Liver (tissue), 9 donors: ENCODE measurements around the gene TSSK2. TPM values are rescaled to one million over a fixed set of nuclear protein-coding genes. Genes with fewer than 3 reads are reported as not detected.

Source experiments
- DNase-seq: peaks from one replicate; pipeline ENCODE4 v3.0.0-alpha.2; 2017; ENCODE audit warnings: low spot score
- H3K27ac ChIP-seq, 2 donors: one replicate each; pipeline ENCODE4 v1.7.0; 2013; ENCODE audit warnings: inconsistent platforms in 2 of 2, low read length in 2 of 2, control low read depth in 1 of 2, low read depth in 1 of 2, mild to moderate bottlenecking in 1 of 2
- H3K27me3 ChIP-seq, 4 donors: one replicate each; pipeline versions ENCODE4 v1.6.1 to v1.7.0; 2013; ENCODE audit warnings: low read length in 3 of 4, inconsistent platforms in 1 of 4, mild to moderate bottlenecking in 1 of 4, moderate library complexity in 1 of 4; ENCODE audit not compliant: control insufficient read depth in 4 of 4, insufficient read depth in 4 of 4
- H3K36me3 ChIP-seq, 4 donors: one replicate each; pipeline versions ENCODE4 v1.6.1 to v1.7.0; 2013; ENCODE audit warnings: low read length in 3 of 4, mild to moderate bottlenecking in 3 of 4, low read depth in 1 of 4, moderate library complexity in 1 of 4; ENCODE audit not compliant: control insufficient read depth in 4 of 4, insufficient read depth in 3 of 4
- H3K4me1 ChIP-seq, 4 donors: one replicate each; pipeline versions ENCODE4 v1.6.1 to v1.7.0; 2013; ENCODE audit warnings: low read length in 3 of 4, mild to moderate bottlenecking in 3 of 4, moderate library complexity in 1 of 4; ENCODE audit not compliant: control insufficient read depth in 4 of 4, insufficient read depth in 4 of 4
- H3K4me3 ChIP-seq, 3 donors: one replicate each; pipeline versions ENCODE4 v1.6.1 to v1.7.0; 2013; ENCODE audit warnings: low read length in 3 of 3, control low read depth in 1 of 3, low read depth in 1 of 3, mild to moderate bottlenecking in 1 of 3
- H3K9ac ChIP-seq, 2 donors: one replicate each; pipeline ENCODE4 v1.7.0; 2013; ENCODE audit warnings: low read length in 2 of 2, mild to moderate bottlenecking in 2 of 2, moderate library complexity in 2 of 2, control low read depth in 1 of 2, low read depth in 1 of 2
- H3K9me3 ChIP-seq, 4 donors: one replicate each; pipeline versions ENCODE4 v1.6.1 to v1.7.0; 2013; ENCODE audit warnings: low read length in 3 of 4; ENCODE audit not compliant: control insufficient read depth in 4 of 4
- ATF3 ChIP-seq: IDR thresholded peaks from 2 replicates; pipeline ENCODE4 v1.6.1; 2016; ENCODE audit warnings: antibody characterized with exemption
- CTCF ChIP-seq: fragments of 150-350 bp; IDR thresholded peaks from 2 replicates; pipeline ENCODE4 v1.5.1; 2017; ENCODE audit warnings: improper control_type of control experiment, low read depth, low read length; ENCODE audit not compliant: missing input control
- EGR1 ChIP-seq, 2 donors: IDR thresholded peaks; 2 replicates each; pipeline ENCODE4 v1.6.1; 2016 to 2018; ENCODE audit warnings: antibody characterized with exemption in 2 of 2, low read depth in 2 of 2
- FOXA1 ChIP-seq: IDR thresholded peaks from 2 replicates; pipeline ENCODE4 v1.6.1; 2016; ENCODE audit warnings: antibody characterized with exemption
- FOXA2 ChIP-seq: IDR thresholded peaks from 2 replicates; pipeline ENCODE4 v1.6.1; 2016; ENCODE audit warnings: antibody characterized with exemption
- GABPA ChIP-seq, 2 donors: IDR thresholded peaks in 1 of 2; conservative IDR thresholded peaks in 1 of 2; 2 replicates each; pipeline ENCODE4 v1.6.1; 2016; ENCODE audit warnings: antibody characterized with exemption in 2 of 2, mild to moderate bottlenecking in 1 of 2, moderate library complexity in 1 of 2
- HNF4A ChIP-seq, 2 donors: conservative IDR thresholded peaks; 2 replicates each; pipeline ENCODE4 v1.6.1; 2016; ENCODE audit warnings: antibody characterized with exemption in 2 of 2, mild to moderate bottlenecking in 2 of 2
- HNF4G ChIP-seq: IDR thresholded peaks from 2 replicates; pipeline ENCODE4 v1.6.1; 2016; ENCODE audit warnings: antibody characterized with exemption
- JUND ChIP-seq, 2 donors: IDR thresholded peaks; 2 replicates each; pipeline ENCODE4 v1.6.1; 2016; ENCODE audit warnings: antibody characterized with exemption in 2 of 2
- NR2F2 ChIP-seq: IDR thresholded peaks from 2 replicates; pipeline ENCODE4 v1.6.1; 2016; ENCODE audit warnings: antibody characterized with exemption
- RAD21 ChIP-seq, 2 donors: IDR thresholded peaks; 2 replicates each; pipeline ENCODE4 v1.6.1; 2016; ENCODE audit warnings: antibody characterized with exemption in 2 of 2, mild to moderate bottlenecking in 2 of 2
- TAF1 ChIP-seq: conservative IDR thresholded peaks from 2 replicates; pipeline ENCODE4 v1.6.1; 2016; ENCODE audit warnings: antibody characterized with exemption, mild to moderate bottlenecking
- YY1 ChIP-seq: IDR thresholded peaks from 2 replicates; pipeline ENCODE4 v1.6.1; 2016; ENCODE audit warnings: antibody characterized with exemption, mild to moderate bottlenecking
- WGBS: extraction: QIAGEN DNeasy Blood & Tissue Kit; methylation state at CpG from one replicate; pipeline ENCODE4 v1.1.7; 2013; 5-methylcytosine and 5-hydroxymethylcytosine counted together
- polyA plus RNA-seq, 2 donors: library from polyadenylated mRNA; stranded (reverse) in 1 of 2; unstranded in 1 of 2; fragments of 200-250 nt in 1 of 2; fragments of >200 nt in 1 of 2; fragmentation: Nextera tagmentation in 1 of 2; extraction: Ambion mirVana in 1 of 2; gene quantifications; one replicate each; pipeline versions ENCODE4 v1.2.1 to v1.2.3, GENCODE V29; 2013 to 2015
- total RNA-seq, 2 donors: library from RNA; depleted of rRNA; stranded (reverse); fragments of >200 nt; gene quantifications; one replicate each; pipeline ENCODE4 v1.2.3, GENCODE V29; 2014
- TF ChIP-seq, protein P1 (sequence below): IDR thresholded peaks from 2 replicates; pipeline ENCODE4 v1.6.1; 2016; ENCODE audit warnings: antibody characterized with exemption
- TF ChIP-seq, protein P2 (sequence below): IDR thresholded peaks from 2 replicates; pipeline ENCODE4 v1.6.1; 2016; ENCODE audit warnings: antibody characterized with exemption
- donor health status: healthy.
- donor health status: healthy.
- donor health status: healthy.
- donor health status: healthy.
- donor health status: healthy.

TSSK2 gene
- total and polyA plus RNA-seq, 4 donors = 0.08 TPM; not detected in 3

DNA sequence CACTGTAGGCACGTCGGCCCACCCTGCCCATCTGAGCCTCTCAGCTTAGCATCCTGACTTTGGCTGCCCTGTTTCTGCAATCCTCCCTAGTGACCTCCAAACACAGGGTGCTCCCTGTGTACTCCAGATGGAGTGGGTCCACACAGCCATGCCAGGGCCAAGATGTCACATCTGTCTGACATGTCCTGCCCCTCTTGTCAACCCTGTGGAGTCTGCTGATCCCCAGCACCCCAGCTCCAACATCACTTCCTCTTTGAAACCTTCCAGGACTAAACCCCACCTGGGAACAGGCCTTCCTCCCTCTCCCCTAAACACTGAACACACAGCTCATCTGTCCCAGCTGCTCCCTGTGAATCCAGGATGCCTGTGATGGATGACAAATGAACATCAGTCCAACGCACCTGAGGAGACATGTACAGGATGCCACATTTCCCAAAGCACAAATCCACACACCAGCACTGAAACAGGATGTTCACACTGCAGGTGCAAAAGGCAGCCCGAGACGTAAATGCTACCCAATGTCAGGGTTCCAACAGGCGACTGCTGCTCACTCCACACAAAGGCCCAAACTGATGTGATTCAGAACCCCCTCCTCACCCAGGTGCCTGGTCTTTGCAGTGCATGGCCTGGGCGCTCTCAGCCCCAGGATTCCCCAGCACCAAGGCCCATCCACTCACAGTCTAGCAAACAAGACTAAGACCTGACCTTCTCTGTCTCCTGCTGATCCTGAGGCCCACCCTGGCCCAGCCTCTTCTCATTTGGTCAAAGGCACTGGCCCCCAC lies 2.0 kb upstream of the TSSK2 start:
- no peaks in the 10 kb centered on the region for H3K4me1 ChIP-seq
- 91% methylated on average over 7 of the region's 7 CpGs for WGBS
- H3K36me3 ChIP-seq = peaks cover 0 to 13% (median 7%) of the 10 kb centered on the region in 4 donors
- H3K27me3 ChIP-seq = no peaks in the 10 kb centered on the region
- TF ChIP-seq GABPA (IDR thresholded peaks at IDR 0.05 in 1 of 2, conservative IDR thresholded peaks at IDR 0.05 in 1 of 2) (no peak), FOXA2 (no peak), CTCF (no peak)
- TF ChIP-seq, protein P1, sequence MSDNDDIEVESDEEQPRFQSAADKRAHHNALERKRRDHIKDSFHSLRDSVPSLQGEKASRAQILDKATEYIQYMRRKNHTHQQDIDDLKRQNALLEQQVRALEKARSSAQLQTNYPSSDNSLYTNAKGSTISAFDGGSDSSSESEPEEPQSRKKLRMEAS = no peak
- TF ChIP-seq, protein P2, sequence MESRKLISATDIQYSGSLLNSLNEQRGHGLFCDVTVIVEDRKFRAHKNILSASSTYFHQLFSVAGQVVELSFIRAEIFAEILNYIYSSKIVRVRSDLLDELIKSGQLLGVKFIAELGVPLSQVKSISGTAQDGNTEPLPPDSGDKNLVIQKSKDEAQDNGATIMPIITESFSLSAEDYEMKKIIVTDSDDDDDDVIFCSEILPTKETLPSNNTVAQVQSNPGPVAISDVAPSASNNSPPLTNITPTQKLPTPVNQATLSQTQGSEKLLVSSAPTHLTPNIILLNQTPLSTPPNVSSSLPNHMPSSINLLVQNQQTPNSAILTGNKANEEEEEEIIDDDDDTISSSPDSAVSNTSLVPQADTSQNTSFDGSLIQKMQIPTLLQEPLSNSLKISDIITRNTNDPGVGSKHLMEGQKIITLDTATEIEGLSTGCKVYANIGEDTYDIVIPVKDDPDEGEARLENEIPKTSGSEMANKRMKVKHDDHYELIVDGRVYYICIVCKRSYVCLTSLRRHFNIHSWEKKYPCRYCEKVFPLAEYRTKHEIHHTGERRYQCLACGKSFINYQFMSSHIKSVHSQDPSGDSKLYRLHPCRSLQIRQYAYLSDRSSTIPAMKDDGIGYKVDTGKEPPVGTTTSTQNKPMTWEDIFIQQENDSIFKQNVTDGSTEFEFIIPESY = no peak
- H3K4me3 ChIP-seq = no peak overlapping the region
- no peak for DNase-seq
- H3K27ac ChIP-seq = no peak overlapping the region
- H3K9ac ChIP-seq = no peak overlapping the region
- H3K9me3 ChIP-seq = no peaks in the 10 kb centered on the region

DNA sequence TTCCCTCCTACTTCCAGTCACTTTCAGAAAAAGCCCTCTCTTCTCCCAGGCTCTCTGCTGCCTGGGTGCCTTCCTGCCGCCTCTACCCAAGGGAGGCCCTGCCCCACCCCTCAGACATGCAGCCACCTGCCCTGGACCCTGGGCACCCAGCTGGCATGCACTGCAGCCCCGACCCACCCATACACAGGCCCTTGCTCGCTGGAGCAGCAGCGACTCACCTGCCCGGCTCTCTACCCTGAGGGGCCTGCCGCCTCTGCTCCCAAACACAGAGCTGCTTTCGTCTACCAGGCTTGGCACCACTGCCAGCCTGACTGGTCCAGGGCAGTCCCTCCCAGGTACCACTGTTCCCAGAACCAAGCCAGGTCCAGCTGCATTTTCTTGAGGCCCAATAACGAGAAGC lies 1.2 kb upstream of the TSSK2 start:
- DNase-seq = no peak
- Histone ChIP-seq H3K27me3 (no peaks in the 10 kb centered on the region), H3K27ac (no peak overlapping the region), H3K4me3 (no peak overlapping the region), H3K9me3 (no peaks in the 10 kb centered on the region), H3K36me3 (peaks cover 0 to 21% (median 14%) of the 10 kb centered on the region in 4 donors), H3K9ac (no peak overlapping the region), H3K4me1 (no peaks in the 10 kb centered on the region)
- no peak for TF ChIP-seq ATF3
- no peak for TF ChIP-seq RAD21 (IDR thresholded peaks at IDR 0.05)
- TF ChIP-seq FOXA1 = no peak
- TF ChIP-seq CTCF = no peak
- no peak for TF ChIP-seq FOXA2
- TF ChIP-seq EGR1 (IDR thresholded peaks at IDR 0.05; ENCODE audit: low read depth in 2 of 2) = no peak
- TF ChIP-seq HNF4A (conservative IDR thresholded peaks at IDR 0.05) = no peak
- TF ChIP-seq JUND (IDR thresholded peaks at IDR 0.05) = no peak
- no peak for TF ChIP-seq YY1
- TF ChIP-seq, protein P1 = no peak
- TF ChIP-seq, protein P2 = no peak
- no peak for TF ChIP-seq NR2F2
- TF ChIP-seq TAF1 = no peak
- no peak for TF ChIP-seq HNF4G
- no peak for TF ChIP-seq GABPA (IDR thresholded peaks at IDR 0.05 in 1 of 2, conservative IDR thresholded peaks at IDR 0.05 in 1 of 2)
- WGBS = 88% methylated on average over 8 of the region's 8 CpGs
